Stomach (tissue), 4 donors: ENCODE data around the gene TAPBP.

Source experiments
- CTCF ChIP-seq, 7 experiments: fragments of 450-650 bp in 4 of 7; fragments of 200-600 bp in 3 of 7; sonication (generic) in 3 of 7; IDR thresholded peaks; one replicate each; pipeline ENCODE4 v1.5.1; 2016 to 2019; ENCODE audit warnings: antibody characterized with exemption in 7 of 7, control low read depth in 2 of 7, mild to moderate bottlenecking in 1 of 7
- POLR2A ChIP-seq, 4 donors: fragments of 450-650 bp; IDR thresholded peaks; one replicate each; pipeline ENCODE4 v1.6.1; 2016; ENCODE audit warnings: antibody characterized with exemption in 4 of 4, control low read depth in 2 of 4, mild to moderate bottlenecking in 1 of 4, moderate library complexity in 1 of 4
- POLR2AphosphoS5 ChIP-seq, 3 donors: sonication (generic); formaldehyde crosslinking; IDR thresholded peaks; one replicate each; pipeline ENCODE4 v1.6.1; 2016; ENCODE audit warnings: antibody characterized with exemption in 3 of 3

- TF ChIP-seq CTCF (IDR thresholded peaks at IDR 0.05) (no peak), POLR2A (IDR thresholded peaks at IDR 0.05) (no peak), POLR2AphosphoS5 (IDR thresholded peaks at IDR 0.05) (no peak)
Measured at GRCh38 chr6:33336495-33336894, 22.6 kb upstream of the TAPBP start.
